Bronchial epithelial cell (primary cell): ENCODE results near the gene BBX. TPM values are rescaled to one million over a fixed set of nuclear protein-coding genes. Genes with fewer than 3 reads are reported as not detected.

Experiments
- DNase-seq: peaks from one replicate; pipeline ENCODE4 v3.0.0-alpha.2; 2010; ENCODE audit warnings: low read depth
- FAIRE-seq: peaks from 2 replicates; lab custom pipeline; 2011; peaks lifted over from hg19 to GRCh38; lab: Jason Lieb, UNC
- H3K27me3 ChIP-seq: 2 replicates; pipeline ENCODE4 v1.5.1; 2011; ENCODE audit warnings: low read length; ENCODE audit not compliant: control insufficient read depth, insufficient read depth
- H3K36me3 ChIP-seq: 2 replicates; pipeline ENCODE4 v1.5.1; 2011; ENCODE audit warnings: low read length; ENCODE audit not compliant: control insufficient read depth, insufficient read depth
- H3K4me3 ChIP-seq: 2 replicates; pipeline ENCODE4 v1.5.1; 2011; ENCODE audit warnings: mild to moderate bottlenecking, low read depth, low read length, control low read depth
- CTCF ChIP-seq: IDR thresholded peaks from 2 replicates; pipeline ENCODE4 v1.5.1; 2011; ENCODE audit warnings: mild to moderate bottlenecking, moderate library complexity, low read length, control low read depth, inconsistent platforms; ENCODE audit not compliant: insufficient read depth, severe bottlenecking
- total RNA-seq: library from RNA; depleted of rRNA; stranded (reverse); fragments of >200 nt; gene quantifications from 2 replicates; pipeline ENCODE4 v1.2.1, GENCODE V29; 2014

BBX gene
- total RNA-seq, 1 donor from 2014 or later = 49.5 TPM

GRCh38 chr3:107745354-107745753 lies 222.6 kb downstream of the BBX start:
- TF ChIP-seq CTCF = no peak
- FAIRE-seq (no peak), DNase-seq (no peak)
- Histone ChIP-seq H3K36me3 (peaks cover 2% of the 10 kb centered on the region), H3K27me3 (no peaks in the 10 kb centered on the region), H3K4me3 (no peak overlapping the region)

GRCh38 chr3:107752202-107752990 lies 229.6 kb downstream of the BBX start:
- peak; percentile 37 for TF ChIP-seq CTCF
- no peaks in the 10 kb centered on the region for H3K27me3 ChIP-seq
- no peak overlapping the region for H3K4me3 ChIP-seq
- FAIRE-seq (no peak), DNase-seq (peak; percentile 48)
- peaks cover 2% of the 10 kb centered on the region for H3K36me3 ChIP-seq

GRCh38 chr3:107753494-107753893 lies 230.7 kb downstream of the BBX start:
- FAIRE-seq (no peak), DNase-seq (peak; percentile 59)

GRCh38 chr3:107753976-107754375 lies 231.2 kb downstream of the BBX start:
- Histone ChIP-seq H3K36me3 (peaks cover 2% of the 10 kb centered on the region), H3K4me3 (no peak overlapping the region), H3K27me3 (no peaks in the 10 kb centered on the region)
- no peak for FAIRE-seq
- no peak for TF ChIP-seq CTCF
- no peak for DNase-seq

More at GRCh38 chr3:107753494-107753893, 230.7 kb downstream of the BBX start:
- no peaks in the 10 kb centered on the region for H3K27me3 ChIP-seq
- TF ChIP-seq CTCF = peak; percentile 64
- H3K4me3 ChIP-seq = no peak overlapping the region
- peaks cover 2% of the 10 kb centered on the region for H3K36me3 ChIP-seq

- FAIRE-seq (no peak), DNase-seq (no peak)
- no peak overlapping the region for H3K4me3 ChIP-seq
- no peak for TF ChIP-seq CTCF
- no peaks in the 10 kb centered on the region for H3K36me3 ChIP-seq
- no peaks in the 10 kb centered on the region for H3K27me3 ChIP-seq
These were observed 233.9 kb downstream of the BBX start for GRCh38 chr3:107756649-107757048.
